ENCODE measurements around the gene KCNIP1.

GRCh38 chr5:170623576-170624181 is 119.9 kb downstream of the KCNIP1 start:
- TF ChIP-seq YY1 (IDR thresholded peaks at IDR 0.05; ENCODE audit: low read depth, low read length) (peak; percentile 83), KDM1A (IDR thresholded peaks at IDR 0.05; ENCODE audit: borderline replicate concordance, low read length) (no peak), TAF1 (IDR thresholded peaks at IDR 0.05; ENCODE audit: low read depth, low read length) (no peak), CTCF (IDR thresholded peaks at IDR 0.05; ENCODE audit: control extremely low read depth in 1 of 3, insufficient read depth in 1 of 3, low read depth in 1 of 3, low read length in 3 of 3) (peak in 2 of 3 experiments; percentile 93; a peak in 3 of 4 replicates), USF2 (IDR thresholded peaks at IDR 0.05; ENCODE audit: low read length) (no peak), CBX8 (IDR thresholded peaks at IDR 0.05; ENCODE audit: borderline replicate concordance, low read depth, low read length) (no peak), CEBPB (IDR thresholded peaks at IDR 0.05; ENCODE audit: low read depth, low read length) (no peak), ZNF274 (IDR thresholded peaks at IDR 0.05; ENCODE audit: borderline replicate concordance, extremely low read depth, low read length) (no peak), POLR2A (IDR thresholded peaks at IDR 0.05; ENCODE audit: control extremely low read depth in 1 of 2, low read depth in 2 of 2, low read length in 2 of 2) (no peak), CBX5 (IDR thresholded peaks at IDR 0.05; ENCODE audit: low read depth, low read length) (no peak), SP1 (IDR thresholded peaks at IDR 0.05; ENCODE audit: low read depth, low read length) (no peak), POLR2AphosphoS5 (IDR thresholded peaks at IDR 0.05; ENCODE audit: low read depth, low read length) (no peak)

Data from H1 (cell line).